ENCODE results near the gene SYT14. TPM values are rescaled to one million over a fixed set of nuclear protein-coding genes. Genes with fewer than 3 reads are reported as not detected.

SYT14 gene
- total RNA-seq, 1 experiment from 2014 or later: 12.0 TPM

DNA sequence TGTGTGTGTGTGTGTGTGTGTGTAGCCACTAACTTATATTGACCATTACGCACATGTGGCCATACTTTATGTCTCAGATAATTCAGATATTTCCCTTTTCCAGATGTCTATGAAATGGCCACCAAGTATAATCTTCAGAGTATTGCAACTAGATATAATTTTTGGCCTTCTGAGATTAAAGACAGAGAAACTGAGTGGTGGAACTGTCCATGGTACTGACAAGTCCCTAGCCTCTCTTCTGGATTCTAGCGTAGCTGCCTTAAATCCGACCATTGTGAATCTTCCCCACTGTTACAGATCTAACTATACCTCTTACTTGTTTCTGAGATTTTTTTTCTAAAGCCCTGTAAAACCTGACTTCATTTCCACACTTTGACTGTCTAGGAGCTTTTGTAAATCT is 194.6 kb downstream of the SYT14 start:
- no peaks in the 10 kb centered on the region for H3K27me3 Mint-ChIP-seq (ENCODE audit: low read depth)
- no peak for ATAC-seq
- no peak overlapping the region for H3K27ac Mint-ChIP-seq
- H3K4me3 Mint-ChIP-seq: no peak overlapping the region
- ChIA-PET CTCF (interaction anchor here (0.5 to 1.5 kb wide), 2 partner anchors 13 to 179 kb away, joined by 3 to 5 read pairs; no protein-coding TSS in a partner anchor), POLR2A (no interaction called here)
- H3K9me3 Mint-ChIP-seq: no peaks in the 10 kb centered on the region
- DNase-seq (ENCODE audit: low spot score): no peak
- TF ChIP-seq NFATC4 (CRISPR knock-in tag; IDR thresholded peaks at IDR 0.05) (no peak), GABPB1 (CRISPR knock-in tag; IDR thresholded peaks at IDR 0.05) (no peak), FOXK1 (CRISPR knock-in tag; IDR thresholded peaks at IDR 0.05) (no peak), ZNF232 (CRISPR knock-in tag; IDR thresholded peaks at IDR 0.05) (0 out of 2 replicates have a peak, but pooled peaks have one; percentile 58), CREB1 (CRISPR knock-in tag; IDR thresholded peaks at IDR 0.05) (no peak), CBFB (CRISPR knock-in tag; IDR thresholded peaks at IDR 0.05; ENCODE audit: low read depth) (no peak)
- TF ChIP-seq, protein P1, sequence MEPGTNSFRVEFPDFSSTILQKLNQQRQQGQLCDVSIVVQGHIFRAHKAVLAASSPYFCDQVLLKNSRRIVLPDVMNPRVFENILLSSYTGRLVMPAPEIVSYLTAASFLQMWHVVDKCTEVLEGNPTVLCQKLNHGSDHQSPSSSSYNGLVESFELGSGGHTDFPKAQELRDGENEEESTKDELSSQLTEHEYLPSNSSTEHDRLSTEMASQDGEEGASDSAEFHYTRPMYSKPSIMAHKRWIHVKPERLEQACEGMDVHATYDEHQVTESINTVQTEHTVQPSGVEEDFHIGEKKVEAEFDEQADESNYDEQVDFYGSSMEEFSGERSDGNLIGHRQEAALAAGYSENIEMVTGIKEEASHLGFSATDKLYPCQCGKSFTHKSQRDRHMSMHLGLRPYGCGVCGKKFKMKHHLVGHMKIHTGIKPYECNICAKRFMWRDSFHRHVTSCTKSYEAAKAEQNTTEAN (CRISPR knock-in tag; IDR thresholded peaks at IDR 0.05): no peak
- TF ChIP-seq, protein P2, sequence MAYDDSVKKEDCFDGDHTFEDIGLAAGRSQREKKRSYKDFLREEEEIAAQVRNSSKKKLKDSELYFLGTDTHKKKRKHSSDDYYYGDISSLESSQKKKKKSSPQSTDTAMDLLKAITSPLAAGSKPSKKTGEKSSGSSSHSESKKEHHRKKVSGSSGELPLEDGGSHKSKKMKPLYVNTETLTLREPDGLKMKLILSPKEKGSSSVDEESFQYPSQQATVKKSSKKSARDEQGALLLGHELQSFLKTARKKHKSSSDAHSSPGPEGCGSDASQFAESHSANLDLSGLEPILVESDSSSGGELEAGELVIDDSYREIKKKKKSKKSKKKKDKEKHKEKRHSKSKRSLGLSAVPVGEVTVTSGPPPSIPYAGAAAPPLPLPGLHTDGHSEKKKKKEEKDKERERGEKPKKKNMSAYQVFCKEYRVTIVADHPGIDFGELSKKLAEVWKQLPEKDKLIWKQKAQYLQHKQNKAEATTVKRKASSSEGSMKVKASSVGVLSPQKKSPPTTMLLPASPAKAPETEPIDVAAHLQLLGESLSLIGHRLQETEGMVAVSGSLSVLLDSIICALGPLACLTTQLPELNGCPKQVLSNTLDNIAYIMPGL (CRISPR knock-in tag; IDR thresholded peaks at IDR 0.05): no peak
- no peaks in the 10 kb centered on the region for H3K36me3 Mint-ChIP-seq
- no peaks in the 10 kb centered on the region for H3K4me1 Mint-ChIP-seq

DNA sequence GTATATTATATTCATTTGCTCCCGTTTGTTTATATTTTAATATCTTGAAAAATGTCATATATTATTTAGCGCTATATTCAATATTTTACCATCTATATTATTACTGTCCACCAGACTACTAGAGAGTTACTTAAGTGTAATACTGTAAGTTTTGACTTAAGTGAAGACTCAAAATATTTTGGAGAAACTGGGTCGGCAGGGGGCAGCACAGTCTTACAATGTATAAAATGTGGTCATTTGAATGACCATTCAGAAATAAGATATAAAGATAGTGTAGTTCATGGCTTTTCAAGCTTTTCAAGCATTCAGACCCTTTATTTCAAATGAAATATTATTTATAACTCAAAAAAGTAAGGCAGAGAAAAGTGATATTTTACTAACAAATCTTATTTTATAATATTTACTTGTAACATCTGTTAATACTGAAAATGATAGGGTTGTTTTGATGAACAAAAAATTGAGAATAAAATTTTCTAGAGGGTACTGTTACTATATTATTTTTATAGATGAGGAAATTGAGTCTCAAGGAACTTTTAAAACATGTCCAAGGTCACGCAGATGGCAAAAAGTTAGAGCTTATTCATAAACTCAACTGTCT is 205.5 kb downstream of the SYT14 start:
- peak; percentile 68 for DNase-seq (ENCODE audit: low spot score)
- no peak overlapping the region for H3K27ac Mint-ChIP-seq
- CTCF ChIA-PET: interaction anchor here (0.6 to 2.7 kb wide), 4 partner anchors 10 to 167 kb away, joined by 3 to 13 read pairs (median 3); no protein-coding TSS in a partner anchor
- no peaks in the 10 kb centered on the region; the same call in 1 of the 2 replicates for H3K27me3 Mint-ChIP-seq (ENCODE audit: low read depth)
- H3K4me3 Mint-ChIP-seq: no peak overlapping the region
- peaks cover 22% of the 10 kb centered on the region for H3K9me3 Mint-ChIP-seq
- TF ChIP-seq, protein P3, sequence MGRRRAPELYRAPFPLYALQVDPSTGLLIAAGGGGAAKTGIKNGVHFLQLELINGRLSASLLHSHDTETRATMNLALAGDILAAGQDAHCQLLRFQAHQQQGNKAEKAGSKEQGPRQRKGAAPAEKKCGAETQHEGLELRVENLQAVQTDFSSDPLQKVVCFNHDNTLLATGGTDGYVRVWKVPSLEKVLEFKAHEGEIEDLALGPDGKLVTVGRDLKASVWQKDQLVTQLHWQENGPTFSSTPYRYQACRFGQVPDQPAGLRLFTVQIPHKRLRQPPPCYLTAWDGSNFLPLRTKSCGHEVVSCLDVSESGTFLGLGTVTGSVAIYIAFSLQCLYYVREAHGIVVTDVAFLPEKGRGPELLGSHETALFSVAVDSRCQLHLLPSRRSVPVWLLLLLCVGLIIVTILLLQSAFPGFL (CRISPR knock-in tag; IDR thresholded peaks at IDR 0.05; ENCODE audit: borderline replicate concordance): no peak
- TF ChIP-seq, protein P4, sequence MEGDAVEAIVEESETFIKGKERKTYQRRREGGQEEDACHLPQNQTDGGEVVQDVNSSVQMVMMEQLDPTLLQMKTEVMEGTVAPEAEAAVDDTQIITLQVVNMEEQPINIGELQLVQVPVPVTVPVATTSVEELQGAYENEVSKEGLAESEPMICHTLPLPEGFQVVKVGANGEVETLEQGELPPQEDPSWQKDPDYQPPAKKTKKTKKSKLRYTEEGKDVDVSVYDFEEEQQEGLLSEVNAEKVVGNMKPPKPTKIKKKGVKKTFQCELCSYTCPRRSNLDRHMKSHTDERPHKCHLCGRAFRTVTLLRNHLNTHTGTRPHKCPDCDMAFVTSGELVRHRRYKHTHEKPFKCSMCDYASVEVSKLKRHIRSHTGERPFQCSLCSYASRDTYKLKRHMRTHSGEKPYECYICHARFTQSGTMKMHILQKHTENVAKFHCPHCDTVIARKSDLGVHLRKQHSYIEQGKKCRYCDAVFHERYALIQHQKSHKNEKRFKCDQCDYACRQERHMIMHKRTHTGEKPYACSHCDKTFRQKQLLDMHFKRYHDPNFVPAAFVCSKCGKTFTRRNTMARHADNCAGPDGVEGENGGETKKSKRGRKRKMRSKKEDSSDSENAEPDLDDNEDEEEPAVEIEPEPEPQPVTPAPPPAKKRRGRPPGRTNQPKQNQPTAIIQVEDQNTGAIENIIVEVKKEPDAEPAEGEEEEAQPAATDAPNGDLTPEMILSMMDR (IDR thresholded peaks at IDR 0.05): peak; percentile 49
- POLR2A ChIA-PET: no interaction called here
- peaks cover 14% of the 10 kb centered on the region for H3K36me3 Mint-ChIP-seq
- H3K4me1 Mint-ChIP-seq: no peaks in the 10 kb centered on the region
- ATAC-seq: no peak

DNA sequence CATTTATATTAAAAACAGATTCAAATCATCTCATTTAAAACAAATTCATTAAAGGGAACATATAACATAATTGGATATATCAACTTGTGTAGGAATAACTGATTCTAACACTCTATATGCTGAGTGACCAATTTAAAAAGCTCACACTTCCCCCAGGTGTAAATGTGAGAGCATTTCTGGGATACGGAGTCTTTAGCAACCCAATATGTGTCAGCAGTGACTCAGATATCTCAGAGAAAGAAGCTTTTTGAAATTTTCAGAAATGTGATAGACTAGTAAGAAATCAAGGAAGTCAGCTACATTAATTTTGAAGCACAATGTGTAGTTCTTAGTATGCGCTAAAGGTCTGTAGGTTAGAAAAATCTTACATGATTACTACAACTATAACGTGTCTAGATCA is 206.7 kb downstream of the SYT14 start:
- POLR2A ChIA-PET: no interaction called here
- no peak for ATAC-seq
- H3K4me3 Mint-ChIP-seq: no peak overlapping the region
- no peak overlapping the region for H3K27ac Mint-ChIP-seq
- H3K36me3 Mint-ChIP-seq: peaks cover 10% of the 10 kb centered on the region
- CTCF ChIA-PET: interaction anchor here (1.6 kb wide), 1 partner anchor 167 kb away, joined by 5 read pairs; no protein-coding TSS in a partner anchor
- H3K27me3 Mint-ChIP-seq (ENCODE audit: low read depth): no peaks in the 10 kb centered on the region; the same call in 1 of the 2 replicates
- no peaks in the 10 kb centered on the region for H3K4me1 Mint-ChIP-seq
- no peak for DNase-seq (ENCODE audit: low spot score)
- H3K9me3 Mint-ChIP-seq: peaks cover 18% of the 10 kb centered on the region
- TF ChIP-seq OVOL2 (CRISPR knock-in tag; IDR thresholded peaks at IDR 0.05; ENCODE audit: borderline replicate concordance) (no peak), NR1H2 (CRISPR knock-in tag; IDR thresholded peaks at IDR 0.05) (no peak), ZNF263 (CRISPR knock-in tag; IDR thresholded peaks at IDR 0.05; ENCODE audit: low read depth) (no peak), ZNF416 (CRISPR knock-in tag; IDR thresholded peaks at IDR 0.05) (no peak), JAZF1 (CRISPR knock-in tag; IDR thresholded peaks at IDR 0.05) (no peak), ELF4 (CRISPR knock-in tag; IDR thresholded peaks at IDR 0.05; ENCODE audit: low read depth) (no peak), ETV6 (CRISPR knock-in tag; IDR thresholded peaks at IDR 0.05) (no peak), PRRX2 (CRISPR knock-in tag; IDR thresholded peaks at IDR 0.05) (no peak), TP53 (CRISPR knock-in tag; IDR thresholded peaks at IDR 0.05) (no peak), ZNF232 (CRISPR knock-in tag; IDR thresholded peaks at IDR 0.05) (no peak), HMGA2 (CRISPR knock-in tag; IDR thresholded peaks at IDR 0.05) (no peak)
- TF ChIP-seq, protein P4 (IDR thresholded peaks at IDR 0.05): no peak
- TF ChIP-seq, protein P5, sequence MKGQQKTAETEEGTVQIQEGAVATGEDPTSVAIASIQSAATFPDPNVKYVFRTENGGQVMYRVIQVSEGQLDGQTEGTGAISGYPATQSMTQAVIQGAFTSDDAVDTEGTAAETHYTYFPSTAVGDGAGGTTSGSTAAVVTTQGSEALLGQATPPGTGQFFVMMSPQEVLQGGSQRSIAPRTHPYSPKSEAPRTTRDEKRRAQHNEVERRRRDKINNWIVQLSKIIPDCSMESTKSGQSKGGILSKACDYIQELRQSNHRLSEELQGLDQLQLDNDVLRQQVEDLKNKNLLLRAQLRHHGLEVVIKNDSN (CRISPR knock-in tag; IDR thresholded peaks at IDR 0.05): no peak
- TF ChIP-seq, protein P2 (CRISPR knock-in tag; IDR thresholded peaks at IDR 0.05): no peak

All from WTC11 (cell line).